GM23248 (cell line): ENCODE data around the gene LPAR1.

ENCODE experiments used
- EZH2 ChIP-seq: fragments of 200-600 bp; sonication (generic); IDR thresholded peaks from 2 replicates; pipeline ENCODE4 v1.6.1; 2018; ENCODE audit warnings: antibody characterized with exemption, mild to moderate bottlenecking; ENCODE audit not compliant: insufficient read depth, poor library complexity, severe bottlenecking
- EZH2phosphoT487 ChIP-seq: fragments of 200-600 bp; sonication (generic); IDR thresholded peaks from 2 replicates; pipeline ENCODE4 v1.6.1; 2018; ENCODE audit warnings: antibody characterized with exemption, moderate library complexity, mild to moderate bottlenecking, low read depth; ENCODE audit not compliant: insufficient read depth

DNA sequence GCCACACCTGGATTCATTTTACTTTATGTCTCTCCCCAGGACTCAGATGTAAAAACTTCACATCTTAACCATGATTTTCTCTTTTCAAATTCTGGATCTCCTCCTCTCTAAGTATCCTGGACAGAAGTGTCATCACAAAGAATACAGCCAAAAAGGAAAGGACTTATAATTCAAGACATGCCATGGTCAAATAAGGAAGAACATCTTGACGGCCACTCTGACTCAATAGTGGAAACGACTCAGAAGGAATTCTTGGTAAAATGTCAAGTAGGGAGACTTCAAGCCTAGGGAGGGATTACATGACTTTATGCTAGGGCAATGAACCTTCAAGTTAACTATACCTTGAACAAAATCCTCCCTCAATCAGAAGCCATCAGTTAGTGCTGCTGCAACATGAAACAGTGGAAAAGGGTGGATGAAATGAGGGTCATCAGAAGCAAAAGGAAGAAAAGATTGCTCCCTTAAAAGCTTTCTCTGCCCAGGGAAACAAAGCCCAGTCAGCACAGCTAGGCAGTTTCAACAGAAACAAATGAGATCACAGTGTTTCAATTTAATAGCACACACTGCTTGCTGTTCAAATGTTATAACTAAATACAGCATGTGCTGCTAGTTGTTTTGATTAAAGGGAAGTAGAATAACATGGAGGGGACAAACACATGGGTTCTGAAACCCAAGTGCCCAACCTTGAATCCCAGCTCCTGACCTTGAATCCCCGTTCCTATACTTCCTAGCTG is 101.4 kb downstream of the LPAR1 start:
- TF ChIP-seq EZH2phosphoT487, result no peak
- TF ChIP-seq EZH2, result no peak
